ENCODE results near the gene PTPRN2.

Gene PTPRN2

DNA sequence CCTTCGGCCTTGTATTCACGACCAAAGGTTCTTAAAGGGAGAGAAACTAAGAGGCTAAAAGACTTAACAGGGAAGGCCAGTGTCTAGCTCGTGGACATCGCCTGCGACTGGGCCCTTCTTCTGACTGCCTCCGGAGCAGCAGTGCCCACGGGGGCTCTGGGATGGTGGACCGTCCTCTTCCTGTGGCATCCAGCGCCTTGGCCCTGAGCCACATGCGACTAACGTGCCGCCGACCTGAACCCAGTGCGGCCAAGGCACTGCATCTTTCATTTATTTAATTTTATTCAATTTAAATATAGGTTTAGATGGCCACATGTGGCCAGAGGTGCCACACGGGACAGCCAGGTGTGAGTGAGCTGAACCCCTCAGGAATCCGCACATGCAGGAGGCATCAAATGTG lies 451.7 kb downstream of the PTPRN2 start:
- no peak for DNase-seq (ENCODE audit: low spot score)
- TF ChIP-seq, protein P1, sequence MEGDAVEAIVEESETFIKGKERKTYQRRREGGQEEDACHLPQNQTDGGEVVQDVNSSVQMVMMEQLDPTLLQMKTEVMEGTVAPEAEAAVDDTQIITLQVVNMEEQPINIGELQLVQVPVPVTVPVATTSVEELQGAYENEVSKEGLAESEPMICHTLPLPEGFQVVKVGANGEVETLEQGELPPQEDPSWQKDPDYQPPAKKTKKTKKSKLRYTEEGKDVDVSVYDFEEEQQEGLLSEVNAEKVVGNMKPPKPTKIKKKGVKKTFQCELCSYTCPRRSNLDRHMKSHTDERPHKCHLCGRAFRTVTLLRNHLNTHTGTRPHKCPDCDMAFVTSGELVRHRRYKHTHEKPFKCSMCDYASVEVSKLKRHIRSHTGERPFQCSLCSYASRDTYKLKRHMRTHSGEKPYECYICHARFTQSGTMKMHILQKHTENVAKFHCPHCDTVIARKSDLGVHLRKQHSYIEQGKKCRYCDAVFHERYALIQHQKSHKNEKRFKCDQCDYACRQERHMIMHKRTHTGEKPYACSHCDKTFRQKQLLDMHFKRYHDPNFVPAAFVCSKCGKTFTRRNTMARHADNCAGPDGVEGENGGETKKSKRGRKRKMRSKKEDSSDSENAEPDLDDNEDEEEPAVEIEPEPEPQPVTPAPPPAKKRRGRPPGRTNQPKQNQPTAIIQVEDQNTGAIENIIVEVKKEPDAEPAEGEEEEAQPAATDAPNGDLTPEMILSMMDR (IDR thresholded peaks at IDR 0.05; ENCODE audit: extremely low read depth, insufficient read depth, missing control alignments) = no peak
- in situ Hi-C loops (cut with MboI; ENCODE audit: low pct_unique_long_range_greater_than_20kb, low sequenced_read_pairs, unreplicated experiment) = no loop called here

DNA sequence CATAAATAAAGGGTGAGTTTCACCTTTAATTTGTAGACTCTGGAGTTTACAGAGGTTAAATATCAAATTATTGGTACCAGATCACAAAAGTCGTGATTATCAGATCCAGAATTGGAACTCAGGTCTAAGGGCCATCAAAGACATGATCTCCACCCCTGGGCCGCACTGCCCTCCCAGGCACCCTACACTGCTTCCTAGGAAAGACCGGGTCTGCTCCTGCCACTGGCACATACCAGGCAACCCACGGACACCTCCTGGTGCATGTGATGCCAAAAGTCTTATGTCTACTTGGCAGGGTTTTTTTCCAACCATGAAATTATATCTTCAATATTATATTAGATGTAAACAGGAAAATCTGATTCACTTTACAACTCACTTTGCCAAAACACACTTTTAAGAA lies 452.8 kb downstream of the PTPRN2 start:
- DNase-seq (ENCODE audit: low spot score) = no peak
- in situ Hi-C loops (cut with MboI; ENCODE audit: low pct_unique_long_range_greater_than_20kb, low sequenced_read_pairs, unreplicated experiment) = no loop called here
- TF ChIP-seq, protein P1 (IDR thresholded peaks at IDR 0.05; ENCODE audit: extremely low read depth, insufficient read depth, missing control alignments) = no peak

DNA sequence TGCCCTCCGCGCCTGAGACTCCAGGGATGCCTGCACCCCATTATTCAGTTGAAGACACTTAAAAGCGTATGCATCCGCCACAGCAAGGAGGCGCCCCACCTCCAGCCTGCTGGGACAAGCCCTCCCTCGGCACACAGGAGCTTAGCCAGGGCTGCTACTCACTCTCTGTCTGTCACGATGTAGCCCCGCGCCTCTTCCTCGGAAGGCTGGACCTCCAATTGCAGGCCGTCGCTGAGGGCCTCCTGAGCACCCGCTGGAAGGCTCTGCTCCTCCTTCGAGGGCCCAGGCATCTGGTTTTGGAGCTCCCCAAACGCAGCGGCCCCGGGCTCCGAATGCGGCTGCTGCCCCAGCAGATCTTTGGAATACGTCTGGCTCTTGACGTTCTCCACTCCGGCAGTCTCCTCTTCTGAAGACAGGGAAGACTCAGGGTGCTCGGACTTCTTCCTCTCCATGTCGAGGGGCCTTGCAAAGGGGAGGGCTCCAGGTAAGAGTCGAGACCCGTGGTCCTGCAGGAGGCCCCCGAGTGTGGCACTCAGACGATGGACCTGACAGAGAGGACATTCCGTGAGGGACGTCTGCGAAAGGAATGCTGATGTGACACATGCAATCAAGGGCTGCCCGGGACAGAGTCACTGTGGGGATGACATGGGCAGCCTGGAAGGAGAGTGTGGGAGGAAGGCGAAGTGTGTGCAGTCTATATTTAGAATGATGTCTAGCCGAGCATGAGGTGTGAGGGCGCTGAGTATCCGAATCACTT lies 453.9 kb downstream of the PTPRN2 start:
- TF ChIP-seq, protein P1 (IDR thresholded peaks at IDR 0.05; ENCODE audit: extremely low read depth, insufficient read depth, missing control alignments) = no peak
- DNase-seq (ENCODE audit: low spot score) = no peak
- in situ Hi-C loops (cut with MboI; ENCODE audit: low pct_unique_long_range_greater_than_20kb, low sequenced_read_pairs, unreplicated experiment) = no loop called here

DNA sequence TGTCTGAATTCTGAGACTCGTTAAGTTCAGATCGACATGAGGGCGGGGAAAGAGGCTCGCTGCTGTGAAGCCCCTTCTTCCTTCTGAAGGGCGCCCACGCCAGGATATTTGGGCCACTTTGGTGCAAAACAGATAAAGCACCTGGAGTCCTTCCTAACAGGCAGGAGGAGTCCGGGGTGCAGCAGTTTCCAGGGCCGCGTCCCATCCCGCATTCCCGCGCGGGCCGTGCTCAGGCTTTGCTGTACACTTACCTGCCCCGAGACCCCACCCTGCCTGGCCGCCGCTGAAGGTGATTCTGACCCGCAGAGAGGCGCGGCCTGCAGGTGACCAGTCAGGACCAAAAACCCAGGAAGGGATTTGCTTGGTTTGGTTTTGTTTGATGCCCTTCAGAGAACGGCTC lies 454.6 kb downstream of the PTPRN2 start:
- in situ Hi-C loops (cut with MboI; ENCODE audit: low pct_unique_long_range_greater_than_20kb, low sequenced_read_pairs, unreplicated experiment) = no loop called here
- TF ChIP-seq, protein P1 (IDR thresholded peaks at IDR 0.05; ENCODE audit: extremely low read depth, insufficient read depth, missing control alignments) = no peak
- DNase-seq (ENCODE audit: low spot score) = no peak

DNA sequence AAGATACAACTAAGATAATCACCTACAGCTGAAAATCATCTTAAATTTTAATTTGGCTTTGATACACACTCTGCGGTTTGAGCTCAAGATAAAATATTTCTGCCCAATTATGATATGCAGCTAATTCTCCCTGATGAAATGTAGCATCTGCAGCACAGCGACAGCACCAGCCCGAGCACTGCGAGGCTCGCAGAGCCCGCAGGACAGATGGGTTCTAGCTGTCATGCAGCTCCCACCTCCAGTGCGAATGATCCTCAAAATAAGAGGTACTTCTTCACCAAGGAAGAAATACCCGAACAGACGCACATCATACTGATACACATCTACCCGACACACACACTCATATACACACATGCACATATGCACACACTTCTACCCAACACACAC lies 457.6 kb downstream of the PTPRN2 start:
- in situ Hi-C loops (cut with MboI; ENCODE audit: low pct_unique_long_range_greater_than_20kb, low sequenced_read_pairs, unreplicated experiment) = no loop called here
- TF ChIP-seq, protein P1 (IDR thresholded peaks at IDR 0.05; ENCODE audit: extremely low read depth, insufficient read depth, missing control alignments) = no peak
- DNase-seq (ENCODE audit: low spot score) = no peak

DNA sequence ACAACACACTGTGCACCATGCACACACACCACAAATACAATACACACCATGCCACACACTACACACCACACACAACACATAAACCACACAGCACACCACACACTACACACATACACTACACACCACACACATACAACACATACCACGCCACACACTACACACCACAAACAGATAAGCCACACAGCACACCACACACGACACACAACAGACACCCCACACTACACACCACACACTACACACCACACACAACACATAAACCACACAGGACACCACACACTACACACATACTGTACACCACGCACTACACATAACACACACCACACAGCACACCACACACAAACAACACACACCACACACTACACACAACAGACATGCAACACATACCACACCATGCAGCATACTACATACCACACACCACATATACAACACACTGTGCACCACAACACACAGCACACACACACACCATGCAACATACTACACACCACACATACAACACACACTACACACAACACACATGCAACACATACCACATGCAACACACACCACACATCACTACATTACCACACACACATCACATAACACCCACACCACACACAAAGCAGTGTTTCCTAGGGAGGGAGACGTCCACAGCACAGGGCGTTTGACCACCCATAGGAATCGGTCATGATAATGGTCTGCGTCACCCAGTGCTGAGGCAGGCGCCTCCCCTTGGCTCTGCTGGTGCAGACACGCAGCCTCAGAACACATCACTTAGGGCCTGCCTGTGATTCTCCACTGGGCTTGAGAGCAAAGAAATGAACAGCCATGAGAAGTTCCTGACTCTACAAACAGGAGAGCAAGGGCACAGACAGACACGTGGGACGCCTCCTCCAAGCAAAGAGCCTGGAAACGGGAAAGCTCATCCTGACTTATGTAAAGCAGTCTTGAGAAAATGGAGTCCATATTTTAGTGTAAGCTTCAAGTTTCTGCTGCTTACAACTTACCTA lies 458.3 kb downstream of the PTPRN2 start:
- DNase-seq (ENCODE audit: low spot score) = no peak
- in situ Hi-C loops (cut with MboI; ENCODE audit: low pct_unique_long_range_greater_than_20kb, low sequenced_read_pairs, unreplicated experiment) = no loop called here
- TF ChIP-seq, protein P1 (IDR thresholded peaks at IDR 0.05; ENCODE audit: extremely low read depth, insufficient read depth, missing control alignments) = no peak
